HG03108 (cell line): ENCODE results near the gene PCNX2.
"Not testable (repeated sequence)": the region's sequence is repeated elsewhere in the genome, so short reads cannot be mapped to it uniquely, and the experiment has no call there.

Source experiments
- ATAC-seq: cut with Tn5 transposase; IDR thresholded peaks from one replicate; pipeline ENCODE4 v1.9.1; 2021; ENCODE audit warnings: moderate library complexity; ENCODE audit not compliant: unreplicated experiment

The PCNX2 gene

DNA sequence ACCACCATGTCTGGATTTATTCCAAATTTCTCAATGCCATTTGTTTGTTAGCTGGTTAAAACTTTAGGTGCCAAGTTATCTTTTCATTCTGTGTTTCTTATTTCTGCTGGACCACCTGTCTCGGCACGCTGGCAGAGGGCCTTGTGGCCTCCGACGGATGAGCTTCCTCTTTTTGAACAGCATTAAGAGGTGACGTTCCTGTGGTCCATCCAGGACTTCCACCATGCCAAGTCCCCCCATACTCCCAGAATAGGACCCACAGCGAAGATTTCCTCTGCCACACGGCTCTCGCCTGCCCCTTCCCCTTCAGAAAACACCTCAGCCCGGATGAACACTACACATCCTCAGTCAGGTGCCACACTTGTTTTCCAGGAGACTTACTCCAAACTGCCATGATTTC, 271.3 kb downstream of the PCNX2 start:
- no peak for ATAC-seq

DNA sequence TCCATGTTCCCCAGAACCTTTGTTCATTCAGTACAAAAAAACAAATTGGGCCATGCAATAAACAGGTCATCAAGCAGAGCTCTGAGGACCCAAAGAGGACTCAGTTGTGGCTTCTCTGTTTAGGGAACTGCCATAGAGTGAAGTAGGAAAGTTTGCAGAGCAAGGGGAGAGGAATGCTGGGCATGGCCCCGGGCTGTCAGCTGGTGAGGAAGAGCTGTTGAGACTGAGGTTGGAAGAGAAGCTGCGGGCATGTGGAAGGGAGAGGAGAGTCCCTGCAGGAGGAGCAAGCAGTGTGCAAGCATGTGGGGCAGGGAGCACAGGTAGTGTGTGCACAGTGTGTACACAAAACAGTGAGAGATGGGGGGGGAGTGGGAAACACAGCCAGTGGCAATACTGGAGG, 273.3 kb downstream of the PCNX2 start:
- ATAC-seq, result no peak

DNA sequence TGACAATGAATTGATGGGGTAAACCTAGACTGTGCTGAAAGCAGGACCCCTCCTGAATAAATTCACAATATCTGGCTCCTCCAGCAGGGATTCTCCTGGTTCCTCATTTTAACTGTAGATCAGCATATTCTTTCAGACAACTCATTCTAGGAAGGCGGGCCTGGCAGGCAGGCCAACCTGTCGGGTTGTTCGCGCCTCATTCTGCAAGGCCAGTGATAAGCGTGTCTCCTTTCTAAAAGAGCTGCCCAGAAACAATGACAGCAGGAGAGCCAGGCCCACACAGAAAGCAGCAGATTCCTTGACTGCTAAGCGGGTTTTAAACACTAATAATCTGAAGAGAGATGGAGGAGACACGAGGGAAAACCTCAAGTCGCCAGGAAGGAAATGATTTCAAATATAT, 275.1 kb downstream of the PCNX2 start:
- no peak for ATAC-seq

DNA sequence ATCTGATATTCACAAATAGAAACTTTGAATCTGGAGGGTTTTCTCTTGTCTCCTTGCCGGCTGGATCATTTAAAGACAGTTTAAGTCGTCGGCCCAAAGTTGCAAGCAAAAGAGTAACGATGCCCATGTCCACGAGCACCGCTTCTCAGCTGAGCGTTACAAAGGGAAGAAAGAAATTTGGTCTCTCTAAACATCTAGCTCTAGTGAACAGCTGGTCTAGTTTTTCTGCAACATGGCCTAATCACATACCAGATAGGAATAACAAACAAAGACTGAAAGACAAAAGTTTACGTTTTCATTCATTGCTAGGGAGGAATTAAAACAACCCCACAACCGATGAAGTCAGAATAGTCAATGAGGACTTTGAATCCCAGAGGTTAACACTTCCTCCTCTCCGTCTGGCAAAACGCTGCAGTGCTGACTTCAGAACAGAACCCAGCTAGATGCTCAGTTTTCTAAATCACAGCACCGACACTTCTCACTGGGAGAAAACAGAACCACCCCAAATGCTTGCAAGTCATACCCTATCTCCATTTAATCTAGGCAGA, 275.7 kb downstream of the PCNX2 start:
- ATAC-seq, result no peak

DNA sequence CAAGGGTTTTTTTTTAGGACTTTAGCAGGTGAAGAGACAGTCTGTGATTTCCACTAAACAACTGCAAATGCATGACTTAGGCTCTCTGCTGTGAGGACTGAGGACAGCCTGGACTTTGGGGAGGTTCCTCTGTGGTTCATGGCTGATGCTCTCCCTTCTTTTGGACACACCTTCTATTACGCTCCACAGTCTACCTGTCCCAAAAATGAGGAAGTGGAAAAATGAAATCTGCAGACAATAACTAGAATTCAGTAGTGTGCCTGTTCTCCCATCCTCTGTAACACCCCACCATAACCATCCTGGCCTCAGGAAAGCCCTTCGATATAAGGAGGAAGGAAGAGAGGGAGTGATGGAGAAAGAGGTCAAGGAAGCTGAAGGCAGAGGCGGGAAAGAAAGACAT, 276.4 kb downstream of the PCNX2 start:
- no peak for ATAC-seq

DNA sequence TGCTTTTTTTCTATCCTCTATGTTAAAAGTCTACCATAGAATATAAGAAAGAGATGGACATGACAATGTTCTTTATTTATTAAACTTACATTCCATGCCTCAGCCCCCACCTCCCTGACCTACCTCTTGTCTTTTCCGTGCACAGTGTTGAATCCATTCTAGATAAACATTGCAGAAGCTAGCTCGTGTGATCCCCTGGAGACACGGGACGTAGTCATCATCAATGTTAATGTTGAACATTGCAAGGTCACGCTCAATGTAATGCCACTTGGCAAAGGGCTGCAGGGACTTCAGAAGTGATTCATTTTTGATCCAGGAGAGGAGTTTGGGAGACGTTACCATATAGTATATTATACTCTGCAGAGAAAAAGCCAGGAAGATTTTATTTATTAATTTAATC, 278.7 kb downstream of the PCNX2 start:
- ATAC-seq, result no peak

DNA sequence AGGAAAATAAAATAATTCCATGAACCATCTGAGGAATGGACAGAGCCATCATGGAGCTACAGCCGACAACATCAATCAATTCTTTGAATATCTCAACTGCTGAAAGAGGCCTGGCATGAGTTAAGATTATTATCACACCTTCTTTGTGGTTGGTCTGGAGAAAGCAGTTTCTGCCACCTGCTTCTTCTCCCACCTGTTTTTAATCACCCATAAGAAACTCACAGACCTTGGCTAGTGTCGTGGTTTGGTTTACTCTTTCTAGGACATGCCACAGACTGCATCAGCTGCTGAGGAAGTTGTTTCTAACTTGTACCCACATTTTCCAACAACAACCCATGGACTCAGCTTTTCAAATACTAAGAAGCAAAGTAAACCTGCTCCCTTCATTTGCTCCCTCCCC, 279.6 kb downstream of the PCNX2 start:
- ATAC-seq, result no peak

DNA sequence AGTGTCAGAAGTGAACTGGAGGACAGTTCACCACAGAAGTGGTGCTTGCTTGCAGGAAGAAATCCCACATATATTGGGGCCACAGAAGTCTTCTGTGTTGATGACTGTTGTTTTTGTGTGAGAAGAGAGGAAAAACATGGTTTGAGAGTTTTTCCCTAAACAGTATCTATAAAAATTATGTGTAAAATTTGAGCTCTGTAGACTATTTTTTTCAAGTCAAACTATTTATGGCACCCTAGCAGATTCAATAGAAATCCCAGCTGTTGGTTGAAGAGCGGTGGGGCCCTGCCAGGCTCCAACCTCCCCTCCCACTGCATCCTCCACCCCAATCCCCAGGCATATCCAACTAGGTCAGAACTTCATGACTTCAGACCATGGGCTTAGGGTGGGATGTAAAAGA, 283.5 kb downstream of the PCNX2 start:
- ATAC-seq, result no peak

DNA sequence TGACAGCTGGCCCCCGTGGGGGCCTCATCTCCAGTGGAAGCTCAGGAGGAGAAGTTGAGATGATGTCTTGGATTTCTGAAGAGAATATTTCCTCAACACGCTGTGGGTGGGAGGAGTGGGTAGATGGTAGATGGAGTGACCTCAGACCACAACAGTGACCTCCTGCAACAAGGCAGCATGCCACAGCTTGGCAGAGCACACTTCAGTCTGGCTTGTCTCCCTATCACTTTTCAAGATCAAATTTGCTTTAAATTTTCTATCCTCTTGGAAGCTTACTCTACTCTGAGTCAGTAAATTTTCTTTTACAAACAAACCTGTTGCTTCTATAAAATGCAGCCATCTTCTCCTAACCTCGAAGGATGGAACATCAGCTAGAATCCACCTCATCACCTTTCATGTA, 285.4 kb downstream of the PCNX2 start:
- ATAC-seq, result no peak

DNA sequence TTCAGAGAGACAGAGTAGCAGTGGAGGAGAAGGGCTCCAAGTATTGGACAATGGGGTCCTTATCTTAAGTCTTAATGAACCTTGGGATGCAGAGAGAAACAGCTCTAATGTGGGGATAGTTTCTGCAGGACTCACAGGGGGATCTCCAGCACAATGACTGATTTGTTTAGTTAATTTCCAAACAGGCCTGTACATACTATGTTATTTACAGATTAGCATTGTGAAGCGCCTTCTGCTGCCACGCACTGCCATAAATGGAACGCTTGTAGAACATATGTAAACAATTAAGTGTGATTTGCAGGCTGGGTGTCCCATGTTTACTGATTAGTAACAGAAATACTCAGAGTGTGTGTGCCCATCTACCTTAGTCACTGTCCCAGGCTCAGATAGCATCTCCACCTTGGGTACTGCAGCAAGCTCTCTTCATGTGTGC, 289.0 kb downstream of the PCNX2 start:
- no peak for ATAC-seq

DNA sequence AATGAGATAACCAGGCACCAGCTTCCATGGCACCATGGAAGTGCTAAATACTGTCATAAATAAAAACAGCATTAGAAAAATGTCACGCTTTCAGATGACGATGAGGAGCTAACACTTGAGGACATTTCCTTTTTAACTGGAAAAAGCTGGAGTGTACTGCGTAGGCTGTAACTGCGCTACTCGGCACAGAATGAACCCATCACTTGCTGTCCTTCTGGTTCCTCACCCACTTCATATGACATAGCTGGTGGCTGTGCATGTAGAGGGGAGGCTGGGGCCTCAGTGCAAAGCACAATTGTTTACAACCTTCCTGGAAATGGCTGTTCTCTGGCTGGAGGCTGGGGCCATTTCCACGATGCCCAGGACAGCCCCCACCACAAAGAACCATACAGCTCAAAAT, 289.4 kb downstream of the PCNX2 start:
- ATAC-seq, result no peak

DNA sequence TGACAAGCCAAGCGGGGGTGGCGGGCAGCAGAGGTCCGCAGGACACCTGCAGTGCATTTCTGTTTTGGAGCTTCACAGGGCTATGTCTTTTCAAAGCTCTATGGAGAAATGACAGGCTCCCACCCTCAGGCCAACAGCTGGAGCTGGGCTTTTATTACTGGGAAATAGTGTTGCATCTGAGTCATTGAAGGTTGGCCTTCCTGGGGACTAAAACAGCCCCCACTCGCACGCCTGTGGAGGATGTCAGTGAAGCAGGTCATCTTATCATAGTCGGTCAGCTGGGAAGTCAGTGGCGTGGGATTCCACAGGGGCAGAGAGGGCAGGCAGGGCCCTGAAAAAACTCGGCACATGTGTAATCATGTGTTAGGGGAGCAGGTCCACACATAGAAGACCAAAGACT, 289.8 kb downstream of the PCNX2 start:
- ATAC-seq, result no peak

DNA sequence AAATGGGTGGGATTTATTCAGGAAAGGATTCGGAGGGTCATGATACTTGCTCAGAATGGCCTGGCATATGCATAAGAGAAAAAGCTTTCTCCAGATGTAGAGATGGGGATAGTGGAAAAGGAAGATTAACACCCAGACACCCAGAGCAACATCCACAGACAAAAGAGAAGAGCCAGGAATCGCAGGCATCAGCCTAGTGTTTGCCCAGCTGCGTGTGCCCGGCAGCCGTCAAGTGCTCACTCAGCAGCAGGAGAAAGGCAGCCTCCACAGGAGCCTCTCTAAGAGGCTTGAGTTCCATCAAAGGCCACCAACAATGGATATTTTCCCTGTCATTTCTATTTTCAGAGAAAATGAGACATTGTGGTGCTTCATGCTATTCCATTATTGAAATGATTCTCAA, 290.4 kb downstream of the PCNX2 start:
- ATAC-seq, result no peak

DNA sequence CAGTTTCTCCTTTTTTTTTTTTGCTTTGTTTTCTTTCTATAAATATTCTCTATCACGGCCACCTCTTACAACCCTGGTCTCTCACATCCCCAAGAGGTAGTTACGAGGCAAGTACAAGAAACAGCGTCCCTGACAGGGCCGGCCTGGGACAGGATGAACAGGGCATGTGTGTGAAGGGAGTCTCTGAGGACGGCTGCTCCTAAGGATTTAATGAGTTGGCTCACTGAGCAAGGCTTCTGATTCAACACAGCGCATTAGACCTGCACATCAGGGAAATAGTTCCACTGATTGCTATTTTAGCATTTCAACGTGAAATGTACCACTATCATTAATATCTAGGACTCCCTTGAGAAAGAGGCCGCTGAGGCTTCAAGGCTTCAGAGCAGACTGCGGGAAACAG, 291.1 kb downstream of the PCNX2 start:
- ATAC-seq, result no peak

DNA sequence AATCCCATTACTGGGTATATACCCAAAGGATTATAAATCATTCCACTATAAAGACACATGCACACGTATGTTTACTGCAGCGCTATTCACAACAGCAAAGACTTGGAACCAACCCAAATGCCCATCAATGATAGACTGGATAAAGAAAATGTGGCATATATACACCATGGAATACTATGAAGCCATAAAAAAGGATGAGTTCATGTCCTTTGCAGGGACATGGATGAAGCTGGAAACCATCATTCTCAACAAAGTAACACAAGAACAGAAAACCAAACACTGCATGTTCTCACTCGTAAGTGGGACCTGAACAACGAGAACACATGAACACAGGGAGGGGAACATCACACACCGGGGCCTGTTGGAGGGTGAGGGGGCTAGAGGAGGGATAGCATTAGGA, 291.9 kb downstream of the PCNX2 start:
- ATAC-seq, result not testable (repeated sequence)

DNA sequence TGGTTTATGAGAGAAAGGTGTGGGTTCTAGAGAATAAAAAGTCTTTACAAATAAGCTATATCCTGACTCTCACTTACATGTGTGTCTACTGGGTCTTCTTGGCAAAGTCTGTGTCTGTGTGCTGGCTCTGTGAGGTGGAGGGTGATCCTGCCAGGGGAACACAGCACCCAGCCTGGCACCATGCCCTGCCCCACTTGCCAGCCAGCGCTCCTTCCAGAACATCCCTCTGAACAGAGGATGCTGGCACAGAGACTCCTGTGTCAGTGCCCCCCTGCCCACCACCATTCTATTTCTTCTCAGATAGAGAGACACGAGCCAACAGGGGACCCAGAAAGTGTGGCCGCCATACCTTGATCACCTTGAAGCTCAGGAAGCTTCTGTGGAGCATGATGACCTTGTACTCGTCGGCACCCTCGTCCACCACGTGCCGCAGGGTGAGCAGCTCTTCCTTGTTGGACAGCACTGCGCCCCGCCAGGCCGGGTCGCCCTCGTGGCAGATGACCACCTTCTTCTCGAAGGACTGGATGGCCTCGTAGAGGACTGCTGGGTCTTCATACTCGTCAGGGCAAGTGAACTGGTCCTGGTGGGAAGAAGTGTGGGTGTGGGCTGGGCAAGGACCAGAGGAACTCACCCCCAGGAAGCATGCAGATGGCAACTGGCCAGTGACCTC, 295.4 kb downstream of the PCNX2 start:
- ATAC-seq, result no peak

DNA sequence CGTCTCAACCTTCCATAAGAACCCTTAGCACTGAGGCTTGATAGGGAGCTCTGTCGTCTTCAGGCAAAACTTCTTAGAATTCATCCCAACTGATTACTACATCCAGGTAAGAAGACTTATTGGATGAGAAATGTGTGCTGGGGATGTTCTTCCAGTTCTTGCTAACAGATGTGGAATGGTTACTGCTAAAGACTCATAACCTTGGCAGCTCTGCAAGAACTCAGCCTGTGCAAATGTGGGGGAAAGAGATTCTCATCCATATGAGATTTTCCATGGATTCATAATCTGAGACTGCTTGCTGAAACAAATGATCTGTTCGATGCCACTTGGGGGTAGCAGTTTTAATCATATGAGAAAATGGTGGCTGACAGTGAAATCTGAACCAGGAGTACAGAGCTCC, 296.9 kb downstream of the PCNX2 start:
- no peak for ATAC-seq

DNA sequence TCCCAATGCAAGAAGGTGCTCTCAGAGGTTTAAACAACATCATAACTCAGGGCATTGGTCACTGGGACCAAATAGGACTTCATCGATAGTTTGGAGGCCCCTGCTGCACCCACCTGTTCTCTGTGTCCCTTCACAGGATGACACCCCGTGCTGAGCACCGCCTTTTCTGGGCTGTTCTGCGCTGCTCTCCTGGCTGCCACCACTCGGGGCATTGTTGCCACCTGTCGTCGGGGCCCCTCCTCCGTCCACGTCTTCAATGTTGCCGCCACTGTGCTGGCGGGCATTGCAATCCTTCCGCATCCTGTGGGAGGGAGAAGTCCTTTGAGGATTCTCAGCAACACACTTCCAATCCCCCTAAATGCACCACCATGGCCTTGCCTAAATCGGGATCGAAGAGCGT, 297.4 kb downstream of the PCNX2 start:
- no peak for ATAC-seq

DNA sequence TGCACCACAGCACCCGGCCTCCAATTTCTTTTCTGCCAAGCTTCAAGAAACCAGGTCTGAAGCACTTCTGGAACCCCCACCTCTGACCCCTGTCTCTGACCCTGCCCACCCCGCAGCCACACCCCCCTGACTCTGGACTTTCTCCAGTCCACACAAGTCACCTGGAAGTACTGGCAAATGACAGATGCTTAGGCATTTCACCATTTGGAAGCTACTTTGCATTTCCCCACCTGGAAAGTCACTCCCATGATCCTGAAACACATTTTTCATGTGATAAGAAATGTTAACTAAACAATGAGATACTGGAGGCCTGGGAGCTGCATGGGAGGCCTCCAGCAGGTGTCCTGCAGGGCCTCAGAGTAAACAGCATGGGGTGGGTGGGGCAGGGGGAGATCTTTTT, 299.4 kb downstream of the PCNX2 start:
- ATAC-seq, result no peak

DNA sequence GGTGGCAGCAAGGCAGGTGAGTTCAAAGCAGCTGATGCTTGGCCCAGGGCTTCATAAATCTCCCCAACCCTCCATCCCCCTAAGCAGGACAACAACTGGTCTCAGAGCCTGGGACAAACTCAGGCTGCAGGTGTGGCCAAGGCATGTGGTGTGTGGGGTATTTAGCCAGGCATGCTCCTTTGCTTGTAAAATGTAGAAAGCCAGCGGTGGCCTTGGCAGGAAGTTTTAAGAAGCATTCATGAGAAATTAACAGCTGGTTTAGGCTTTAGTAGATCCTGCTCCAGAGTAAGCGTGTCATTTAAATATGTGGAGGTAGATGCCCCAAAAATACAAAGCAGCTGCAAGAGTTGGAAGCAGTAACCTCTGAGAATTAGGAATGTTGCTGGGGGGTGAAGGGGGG, 300.3 kb downstream of the PCNX2 start:
- ATAC-seq, result no peak

DNA sequence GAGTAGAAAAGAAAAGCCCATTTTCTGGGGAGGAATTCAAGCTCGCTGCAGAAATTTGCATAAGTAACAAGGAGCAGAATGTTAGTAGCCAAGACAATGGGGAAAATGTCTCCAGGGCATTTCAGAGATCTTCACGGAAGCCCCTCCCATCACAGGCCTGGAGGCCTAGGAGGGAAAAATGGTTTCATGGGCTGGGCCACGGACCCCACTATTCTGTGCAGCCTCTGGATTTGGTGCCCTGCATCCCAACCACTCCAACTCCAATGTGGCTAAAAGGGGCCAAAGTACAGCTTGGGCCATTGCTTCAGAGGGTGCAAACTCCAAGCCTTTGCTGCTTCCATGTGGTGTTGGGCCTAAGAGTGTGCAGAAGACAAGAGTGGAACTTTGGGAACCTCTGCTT, 302.0 kb downstream of the PCNX2 start:
- ATAC-seq, result no peak

DNA sequence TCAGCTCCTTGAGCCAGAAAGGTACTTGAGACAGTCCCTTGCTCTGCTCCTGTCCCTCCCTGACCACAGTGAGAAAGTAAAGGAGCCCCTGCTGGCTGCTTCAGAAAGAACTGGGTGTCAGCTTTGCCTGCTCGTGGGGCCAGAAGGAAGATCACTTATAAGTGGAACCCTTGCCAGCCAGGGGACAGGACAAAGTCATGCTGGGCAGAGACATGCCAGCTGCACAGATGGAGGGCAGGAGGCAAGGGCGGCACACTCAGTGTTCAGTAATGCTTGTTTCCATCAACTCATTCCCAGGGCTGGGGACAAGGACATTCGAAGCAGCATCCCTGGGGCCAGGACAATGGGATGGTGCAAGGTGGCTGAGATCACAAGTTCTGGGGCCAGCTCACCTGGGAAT, 303.3 kb downstream of the PCNX2 start:
- ATAC-seq, result no peak

DNA sequence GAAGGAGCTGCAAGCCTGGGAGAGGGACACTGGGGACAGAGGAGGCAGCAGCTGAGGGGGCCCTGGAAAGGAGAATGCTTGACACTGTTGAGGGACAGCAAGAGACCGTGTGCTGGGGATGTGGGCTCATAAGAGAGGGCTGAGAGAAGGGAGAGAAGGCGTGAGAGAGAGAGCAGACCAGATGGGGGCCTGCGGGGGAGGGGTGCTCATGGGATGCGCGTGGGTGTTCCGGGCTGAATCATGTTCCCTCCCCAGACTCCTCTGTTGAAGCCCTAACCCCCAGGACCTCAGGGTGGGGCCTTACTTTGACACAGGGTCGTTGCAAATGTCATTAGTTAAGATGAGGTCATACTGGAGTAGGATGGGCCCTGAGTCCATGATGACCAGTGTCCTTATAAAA, 304.3 kb downstream of the PCNX2 start:
- ATAC-seq, result no peak
